Ovary (tissue), 3 donors: Measurements from ENCODE around the gene GNG7.

Experiments used
- POLR2A ChIP-seq: fragments of 450-650 bp; IDR thresholded peaks from one replicate; pipeline ENCODE4 v1.6.1; 2017; ENCODE audit warnings: antibody characterized with exemption, mild to moderate bottlenecking, moderate library complexity
- TF ChIP-seq, protein P1 (sequence below), 3 donors: fragments of 450-650 bp in 2 of 3; fragments of 200-600 bp in 1 of 3; IDR thresholded peaks; one replicate each; pipeline versions ENCODE4 v1.5.1 to v1.8.0; 2016 to 2022; ENCODE audit warnings: antibody characterized with exemption in 3 of 3, mild to moderate bottlenecking in 1 of 3
- donor health status: DM: no; HTN: no; CAD: no.

GRCh38 chr19:2533686-2534422 lies 168.6 kb downstream of the GNG7 start:
- TF ChIP-seq POLR2A, result no peak
- TF ChIP-seq, protein P1, sequence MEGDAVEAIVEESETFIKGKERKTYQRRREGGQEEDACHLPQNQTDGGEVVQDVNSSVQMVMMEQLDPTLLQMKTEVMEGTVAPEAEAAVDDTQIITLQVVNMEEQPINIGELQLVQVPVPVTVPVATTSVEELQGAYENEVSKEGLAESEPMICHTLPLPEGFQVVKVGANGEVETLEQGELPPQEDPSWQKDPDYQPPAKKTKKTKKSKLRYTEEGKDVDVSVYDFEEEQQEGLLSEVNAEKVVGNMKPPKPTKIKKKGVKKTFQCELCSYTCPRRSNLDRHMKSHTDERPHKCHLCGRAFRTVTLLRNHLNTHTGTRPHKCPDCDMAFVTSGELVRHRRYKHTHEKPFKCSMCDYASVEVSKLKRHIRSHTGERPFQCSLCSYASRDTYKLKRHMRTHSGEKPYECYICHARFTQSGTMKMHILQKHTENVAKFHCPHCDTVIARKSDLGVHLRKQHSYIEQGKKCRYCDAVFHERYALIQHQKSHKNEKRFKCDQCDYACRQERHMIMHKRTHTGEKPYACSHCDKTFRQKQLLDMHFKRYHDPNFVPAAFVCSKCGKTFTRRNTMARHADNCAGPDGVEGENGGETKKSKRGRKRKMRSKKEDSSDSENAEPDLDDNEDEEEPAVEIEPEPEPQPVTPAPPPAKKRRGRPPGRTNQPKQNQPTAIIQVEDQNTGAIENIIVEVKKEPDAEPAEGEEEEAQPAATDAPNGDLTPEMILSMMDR (IDR thresholded peaks at IDR 0.05), result no peak
